ENCODE measurements around the gene GPLD1. TPM values are rescaled to one million over a fixed set of nuclear protein-coding genes. Genes with fewer than 3 reads are reported as not detected.

GPLD1 gene
- total RNA-seq, 1 donor from 2014 or later = 8.4 TPM

GRCh38 chr6:24378473-24379097, 110.8 kb downstream of the GPLD1 start:
- no peaks in the 10 kb centered on the region for H3K4me1 Mint-ChIP-seq
- DNase-seq (no peak), ATAC-seq (ENCODE audit: low read depth) (no peak)
- H3K9me3 Mint-ChIP-seq = no peaks in the 10 kb centered on the region
- no peaks in the 10 kb centered on the region for H3K36me3 Mint-ChIP-seq (ENCODE audit: low read depth)
- H3K27ac Mint-ChIP-seq = no peak overlapping the region
- intact Hi-C loops (cut with micrococcal nuclease) = no loop called here
- H3K4me3 Mint-ChIP-seq = no peak overlapping the region
- peaks cover 12% of the 10 kb centered on the region for H3K27me3 Mint-ChIP-seq
- ChIA-PET CTCF (no interaction called here), POLR2A (no interaction called here)
- TF ChIP-seq CTCF (IDR thresholded peaks at IDR 0.05) = no peak

Other genes with a start within 250 kb of the GPLD1 start
- gene DCDC2, start 131.5 kb downstream of the GPLD1 start, total RNA-seq = not detected in 2 replicates
- gene MRS2, start 86.6 kb downstream of the GPLD1 start, total RNA-seq = 21.8 and 24.3 TPM in 2 replicates
- 15.9 and 17.5 TPM in 2 replicates for gene ALDH5A1, start 5.4 kb upstream of the GPLD1 start, total RNA-seq
- 0.20 and 0.27 TPM in 2 replicates for gene KIAA0319, start 156.6 kb upstream of the GPLD1 start, total RNA-seq
- gene TDP2, start 177.3 kb upstream of the GPLD1 start, total RNA-seq = 48.9 and 51.1 TPM in 2 replicates
- 12.0 and 13.8 TPM in 2 replicates for gene ACOT13, start 177.5 kb upstream of the GPLD1 start, total RNA-seq
- 127 and 135 TPM in 2 replicates for gene C6orf62, start 229.6 kb upstream of the GPLD1 start, total RNA-seq